Aorta (tissue), 5 donors: ENCODE results near the gene HAPLN2. TPM values are rescaled to one million over a fixed set of nuclear protein-coding genes. Genes with fewer than 3 reads are reported as not detected.
"Not testable (repeated sequence)": the region's sequence is repeated elsewhere in the genome, so short reads cannot be mapped to it uniquely, and the experiment has no call there.

Source experiments
- ATAC-seq: fragments of 200-7000 bp; cut with Tn5 transposase; one replicate; pipeline ENCODE4 v1.9.1; 2022; ENCODE audit warnings: moderate library complexity; ENCODE audit not compliant: low FRiP score
- DNase-seq, 2 donors: peaks; one replicate each; pipeline ENCODE4 v3.0.0-alpha.2; 2020
- H3K27ac ChIP-seq, 2 donors: one replicate each; pipeline ENCODE4 v1.5.1; 2013; ENCODE audit warnings: low read length in 2 of 2, mild to moderate bottlenecking in 2 of 2, moderate library complexity in 2 of 2, control low read depth in 1 of 2, inconsistent platforms in 1 of 2, low read depth in 1 of 2
- H3K27me3 ChIP-seq, 2 donors: one replicate each; pipeline ENCODE4 v1.6.1; 2013; ENCODE audit warnings: control low read depth in 1 of 2, low read length in 1 of 2, mild to moderate bottlenecking in 1 of 2, moderate library complexity in 1 of 2; ENCODE audit not compliant: insufficient read depth in 2 of 2, control insufficient read depth in 1 of 2
- H3K36me3 ChIP-seq, 2 donors: one replicate each; pipeline ENCODE4 v1.6.1; 2013; ENCODE audit warnings: control low read depth in 1 of 2, low read length in 1 of 2, mild to moderate bottlenecking in 1 of 2; ENCODE audit not compliant: insufficient read depth in 2 of 2, control insufficient read depth in 1 of 2
- H3K4me1 ChIP-seq, 2 donors: one replicate each; pipeline ENCODE4 v1.6.1; 2013; ENCODE audit warnings: low read length in 2 of 2, control low read depth in 1 of 2, mild to moderate bottlenecking in 1 of 2, moderate library complexity in 1 of 2; ENCODE audit not compliant: insufficient read depth in 2 of 2, control insufficient read depth in 1 of 2
- H3K4me3 ChIP-seq, 2 donors: one replicate each; pipeline ENCODE4 v1.5.1; 2013; ENCODE audit warnings: low read length in 2 of 2, control low read depth in 1 of 2, mild to moderate bottlenecking in 1 of 2
- H3K9me3 ChIP-seq: one replicate; pipeline ENCODE4 v1.6.1; 2013; ENCODE audit warnings: mild to moderate bottlenecking, low read length; ENCODE audit not compliant: control insufficient read depth
- WGBS, 2 donors: extraction: QIAGEN DNeasy Blood & Tissue Kit; methylation state at CpG; one replicate each; pipeline ENCODE4 v1.1.7; 2013; 5-methylcytosine and 5-hydroxymethylcytosine counted together
- intact Hi-C, 2 donors: fragments of 100-400 bp; cut with DNase I; formaldehyde crosslinking; loops; one replicate each; pipeline versions ENCODE4 v1.14.2 to v1.15.0; 2022
- polyA plus RNA-seq, 2 donors: library from polyadenylated mRNA; stranded (reverse); fragments of 200-250 nt; gene quantifications; one replicate each; pipeline ENCODE4 v1.2.3, GENCODE V29; 2013
- total RNA-seq, 2 donors: library from RNA; stranded (reverse); fragmentation: NEBNext Ultra II Directional; extraction: Animal tissue kit (Norgen Biotek cat#: 25700); gene quantifications; one replicate each; pipeline ENCODE4 v1.2.1, GENCODE V29; 2021
- donor health status: healthy with polysubstance abuse.
- donor health status: Bipolar disorder and iron deficiency.
- donor health status: DM: no; HTN: no; CAD: no.
- donor health status: DM: no; HTN: no; CAD: no.
- donor health status: DM: yes; HTN: yes; CAD: no.

Gene HAPLN2
- total and polyA plus RNA-seq, 4 donors = 0.13 to 0.94 (median 0.39) TPM; not detected in 1

GRCh38 chr1:156581661-156582387 lies 37.4 kb upstream of the HAPLN2 start:
- DNase-seq (peak in 1 of 2 donors; percentile 61), ATAC-seq (no peak)
- intact Hi-C loops = loop anchor here in 1 of 2 donors (5.0 kb wide), 1 partner anchor 75 kb away; no protein-coding TSS in a partner anchor

DNA sequence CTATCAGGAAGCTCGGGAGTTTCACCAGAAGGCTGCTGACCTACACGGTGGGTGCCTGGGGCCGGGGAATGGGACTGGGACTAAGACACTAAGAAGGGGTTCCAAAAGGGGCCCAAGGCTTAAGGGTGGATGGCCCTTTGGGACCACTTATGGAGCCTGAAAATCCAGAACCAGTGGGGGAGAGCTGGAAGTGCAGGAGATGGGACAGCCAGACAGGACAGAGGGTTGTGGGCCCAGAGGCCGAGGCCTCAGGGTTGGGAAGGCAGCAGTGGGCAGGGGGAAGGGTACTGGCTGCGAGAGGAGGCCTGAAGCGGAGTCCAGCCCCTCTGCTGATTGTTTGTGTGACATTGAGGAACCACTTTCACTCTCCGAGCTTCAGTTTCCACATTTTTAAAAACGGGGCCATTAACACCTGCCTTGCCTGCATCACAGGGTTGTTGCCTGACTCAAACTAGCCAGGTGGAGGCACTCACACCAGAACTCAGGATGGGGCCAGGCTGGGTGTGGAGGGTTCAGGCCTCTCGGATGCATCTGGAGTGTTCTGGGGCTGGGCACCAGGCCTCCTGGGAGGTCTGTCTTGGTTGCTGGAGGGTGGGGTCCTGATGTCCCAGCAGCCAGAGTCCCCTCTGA lies 36.7 kb upstream of the HAPLN2 start:
- Histone ChIP-seq H3K36me3 (no peaks in the 10 kb centered on the region), H3K4me3 (no peak overlapping the region), H3K27ac (no peak overlapping the region), H3K4me1 (no peaks in the 10 kb centered on the region), H3K9me3 (no peaks in the 10 kb centered on the region), H3K27me3 (no peaks in the 10 kb centered on the region)
- no peak for DNase-seq
- WGBS, 2 donors = 80 to 85% methylated on average over 9 of the region's 9 CpGs
- ATAC-seq = no peak
- intact Hi-C loops = loop anchor here in 1 of 2 donors (5.0 kb wide), 1 partner anchor 75 kb away; no protein-coding TSS in a partner anchor

More at GRCh38 chr1:156581661-156582387, 37.4 kb upstream of the HAPLN2 start:
- H3K4me3 ChIP-seq = no peak overlapping the region
- no peaks in the 10 kb centered on the region for H3K9me3 ChIP-seq
- H3K27ac ChIP-seq = no peak overlapping the region
- H3K4me1 ChIP-seq = no peaks in the 10 kb centered on the region
- no peaks in the 10 kb centered on the region for H3K36me3 ChIP-seq
- 84 to 87% methylated on average over 20 to 21 of the region's 21 CpGs for WGBS, 2 donors
- H3K27me3 ChIP-seq = no peaks in the 10 kb centered on the region

DNA sequence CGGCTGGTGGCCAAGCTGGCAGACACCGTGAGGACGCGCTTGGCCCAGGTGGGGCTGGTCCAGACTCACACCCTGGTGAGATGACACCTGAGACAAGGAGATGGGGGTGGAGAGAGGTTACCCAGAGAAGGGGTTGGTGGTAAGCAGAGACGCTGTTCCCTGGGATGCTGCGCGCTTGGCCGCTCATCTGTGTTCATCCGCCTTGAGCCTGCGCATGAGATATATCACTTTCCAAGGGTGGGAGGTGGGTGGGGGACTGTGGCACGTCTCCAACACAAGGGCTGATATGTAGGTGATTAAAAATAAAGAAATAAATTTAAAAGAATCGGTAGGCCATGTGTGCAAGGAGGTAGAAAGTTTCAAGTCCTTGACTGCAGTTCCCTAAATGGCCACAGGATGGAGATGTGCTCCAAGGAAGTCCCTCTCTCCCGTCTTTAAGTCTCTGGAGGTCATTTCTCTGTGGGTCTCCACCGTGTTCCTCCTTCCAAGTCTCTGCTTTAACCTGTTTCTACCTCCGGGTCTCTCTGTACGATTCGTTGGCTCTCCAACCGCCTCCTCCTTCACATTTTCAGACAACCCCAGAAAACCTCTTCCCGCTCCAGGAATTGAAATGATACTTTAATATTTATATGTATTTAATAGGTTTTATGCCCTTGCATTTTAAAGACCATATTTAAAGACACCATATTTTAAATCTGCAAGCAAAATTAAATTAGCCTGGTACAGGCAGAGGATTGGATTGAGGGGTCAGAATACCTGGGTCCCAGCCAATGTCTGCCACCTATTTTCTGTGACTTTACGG lies 35.2 kb upstream of the HAPLN2 start:
- intact Hi-C loops = loop anchor here (2.0 to 5.0 kb wide), 3 partner anchors 25 to 73 kb away; no protein-coding TSS in a partner anchor
- no peak overlapping the region for H3K4me3 ChIP-seq
- H3K27ac ChIP-seq = no peak overlapping the region
- peak in 1 of 2 donors; percentile 76 for DNase-seq
- no peaks in the 10 kb centered on the region for H3K36me3 ChIP-seq
- H3K27me3 ChIP-seq = no peaks in the 10 kb centered on the region
- no peaks in the 10 kb centered on the region for H3K9me3 ChIP-seq
- H3K4me1 ChIP-seq = no peaks in the 10 kb centered on the region
- WGBS, 2 donors = 53% methylated on average over 20 of the region's 20 CpGs
- ATAC-seq = peak; percentile 74

GRCh38 chr1:156584813-156585212 lies 34.4 kb upstream of the HAPLN2 start:
- Histone ChIP-seq H3K36me3 (no peaks in the 10 kb centered on the region), H3K27me3 (no peaks in the 10 kb centered on the region), H3K4me3 (no peak overlapping the region), H3K9me3 (no peaks in the 10 kb centered on the region), H3K27ac (no peak overlapping the region), H3K4me1 (no peaks in the 10 kb centered on the region)
- ATAC-seq (no peak), DNase-seq (no peak)
- intact Hi-C loops = loop anchor here (2.0 to 5.0 kb wide), 3 partner anchors 24 to 72 kb away; no protein-coding TSS in a partner anchor
- WGBS, 2 donors = 52 to 54% methylated on average over 11 of the region's 11 CpGs

GRCh38 chr1:156586323-156586722 lies 32.9 kb upstream of the HAPLN2 start:
- Histone ChIP-seq H3K4me3 (no peak overlapping the region), H3K4me1 (no peaks in the 10 kb centered on the region), H3K9me3 (no peaks in the 10 kb centered on the region), H3K27me3 (no peaks in the 10 kb centered on the region), H3K36me3 (no peaks in the 10 kb centered on the region), H3K27ac (no peak overlapping the region)
- no peak for ATAC-seq
- DNase-seq = peak in 1 of 2 donors; percentile 36
- intact Hi-C loops = no loop called here
- 67 to 72% methylated on average over 4 of the region's 4 CpGs for WGBS, 2 donors

- Histone ChIP-seq H3K27ac (no peak overlapping the region), H3K27me3 (no peaks in the 10 kb centered on the region), H3K4me1 (no peaks in the 10 kb centered on the region), H3K36me3 (no peaks in the 10 kb centered on the region), H3K9me3 (no peaks in the 10 kb centered on the region), H3K4me3 (no peak overlapping the region)
- DNase-seq (peak in 1 of 2 donors; percentile 25), ATAC-seq (no peak)
- intact Hi-C loops = no loop called here
- WGBS, 2 donors = 91 to 92% methylated on average over 3 of the region's 3 CpGs
Observed at GRCh38 chr1:156586892-156587477, 32.2 kb upstream of the HAPLN2 start.

GRCh38 chr1:156587927-156588326 lies 31.3 kb upstream of the HAPLN2 start:
- ATAC-seq, H3K4me1 ChIP-seq, H3K27ac ChIP-seq, H3K27me3 ChIP-seq, H3K9me3 ChIP-seq, H3K4me3 ChIP-seq, intact Hi-C loops, H3K36me3 ChIP-seq: not testable (repeated sequence)
- WGBS, 2 donors = 84 to 87% methylated on average over 8 of the region's 8 CpGs
- DNase-seq = peak in 1 of 2 donors; percentile 9

GRCh38 chr1:156589546-156589945 lies 29.7 kb upstream of the HAPLN2 start:
- Histone ChIP-seq H3K36me3 (peaks cover 0 to 1% of the 10 kb centered on the region in 2 donors), H3K9me3 (no peaks in the 10 kb centered on the region), H3K4me1 (no peaks in the 10 kb centered on the region), H3K27ac (no peak overlapping the region), H3K27me3 (no peaks in the 10 kb centered on the region), H3K4me3 (no peak overlapping the region)
- intact Hi-C loops = no loop called here
- no peak for ATAC-seq
- WGBS, 2 donors = 42 to 53% methylated on average over 5 of the region's 5 CpGs
- DNase-seq = no peak
